Measurements from ENCODE around the gene ZSCAN5B.
"Not testable (repeated sequence)": the region's sequence is repeated elsewhere in the genome, so short reads cannot be mapped to it uniquely, and the experiment has no call there.

Gene ZSCAN5B

DNA sequence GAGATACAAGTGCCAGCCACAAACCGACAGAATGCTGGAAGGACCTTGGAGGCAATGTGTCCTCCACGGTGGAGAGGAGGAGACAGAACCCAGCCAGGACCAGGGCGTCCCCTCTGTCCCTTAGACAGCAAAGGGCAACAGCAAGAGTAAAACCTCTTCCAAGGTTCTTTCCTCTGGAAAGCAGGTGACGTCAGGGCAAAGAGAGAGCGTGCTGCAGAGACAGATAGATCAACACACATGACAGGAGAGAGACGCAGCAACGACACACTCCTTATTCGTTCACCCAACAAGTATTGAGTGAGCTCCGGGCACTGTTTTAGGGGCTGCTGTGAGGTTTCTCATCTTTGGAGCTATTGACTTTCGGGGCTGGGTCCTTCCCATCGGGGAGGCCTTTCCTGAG is 23.0 kb downstream of the ZSCAN5B start:
- DNase-seq, result no peak

- no peak for DNase-seq
Measured at GRCh38 chr19:56174086-56174485, 23.5 kb downstream of the ZSCAN5B start.

DNA sequence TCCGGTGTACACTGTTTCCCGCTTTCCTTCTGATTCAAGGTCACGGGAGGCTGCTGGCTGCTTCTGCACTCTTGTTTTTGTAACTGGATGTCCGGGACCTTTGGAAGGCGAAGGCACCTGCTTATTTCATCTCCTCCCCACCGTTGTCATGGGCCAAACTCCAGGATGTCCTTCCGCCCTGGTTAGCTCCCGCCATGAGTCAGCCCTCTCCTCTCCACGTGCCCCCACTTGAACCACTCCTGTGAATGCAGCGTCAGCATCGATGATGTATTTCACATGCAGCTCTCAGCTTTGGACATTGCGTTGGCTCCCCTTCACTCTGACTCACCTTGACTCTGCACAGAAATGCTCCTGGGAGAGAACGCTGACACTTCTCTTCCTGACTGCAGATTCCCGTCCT is 27.3 kb downstream of the ZSCAN5B start:
- DNase-seq, result no peak

GRCh38 chr19:56167064-56167578 is 30.5 kb downstream of the ZSCAN5B start:
- no peak for DNase-seq

DNA sequence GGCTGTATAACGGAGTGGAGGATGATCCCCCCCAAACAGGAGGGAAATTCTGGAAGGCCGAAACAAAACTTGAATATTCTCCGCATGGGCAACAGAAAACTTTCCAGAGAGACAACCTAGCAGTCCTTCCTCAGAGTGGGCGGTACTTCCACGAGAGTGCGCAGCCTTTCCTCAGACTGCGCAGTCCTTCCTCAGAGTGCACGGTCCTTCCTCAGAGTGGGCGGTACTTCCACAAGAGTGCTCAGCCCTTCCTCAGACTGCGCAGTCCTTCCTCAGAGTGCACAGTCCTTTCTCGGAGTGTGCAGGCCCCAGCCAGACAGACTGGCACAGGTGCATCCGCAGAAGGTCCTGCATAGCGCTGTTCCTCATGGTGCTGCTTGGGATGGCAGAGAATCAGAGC is 34.5 kb downstream of the ZSCAN5B start:
- no peak for DNase-seq

- no peak for DNase-seq
Measured at GRCh38 chr19:56162258-56162657, 35.3 kb downstream of the ZSCAN5B start.

- no peak for DNase-seq
Measured at GRCh38 chr19:56161534-56161933, 36.0 kb downstream of the ZSCAN5B start.

DNA sequence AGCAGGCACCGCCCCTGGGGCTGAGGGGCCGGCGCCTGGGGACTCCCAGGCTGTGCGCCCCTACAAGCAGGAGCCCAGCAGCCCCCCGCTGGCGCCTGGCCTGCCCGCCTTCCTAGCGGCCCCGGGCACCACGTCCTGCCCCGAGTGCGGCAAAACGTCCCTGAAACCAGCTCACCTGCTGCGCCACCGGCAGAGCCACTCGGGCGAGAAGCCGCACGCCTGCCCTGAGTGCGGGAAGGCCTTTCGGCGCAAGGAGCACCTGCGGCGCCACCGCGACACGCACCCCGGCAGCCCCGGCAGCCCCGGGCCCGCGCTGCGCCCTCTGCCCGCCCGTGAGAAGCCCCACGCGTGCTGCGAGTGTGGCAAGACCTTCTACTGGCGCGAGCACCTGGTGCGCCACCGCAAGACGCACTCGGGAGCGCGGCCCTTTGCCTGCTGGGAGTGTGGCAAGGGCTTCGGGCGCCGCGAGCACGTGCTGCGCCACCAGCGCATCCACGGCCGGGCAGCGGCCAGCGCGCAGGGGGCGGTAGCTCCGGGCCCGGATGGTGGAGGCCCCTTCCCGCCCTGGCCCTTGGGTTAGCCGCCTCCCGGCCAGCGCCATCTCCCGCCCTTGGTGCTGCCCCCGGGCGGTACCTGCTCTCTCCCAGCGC is 37.8 kb downstream of the ZSCAN5B start:
- DNase-seq, result no peak

DNA sequence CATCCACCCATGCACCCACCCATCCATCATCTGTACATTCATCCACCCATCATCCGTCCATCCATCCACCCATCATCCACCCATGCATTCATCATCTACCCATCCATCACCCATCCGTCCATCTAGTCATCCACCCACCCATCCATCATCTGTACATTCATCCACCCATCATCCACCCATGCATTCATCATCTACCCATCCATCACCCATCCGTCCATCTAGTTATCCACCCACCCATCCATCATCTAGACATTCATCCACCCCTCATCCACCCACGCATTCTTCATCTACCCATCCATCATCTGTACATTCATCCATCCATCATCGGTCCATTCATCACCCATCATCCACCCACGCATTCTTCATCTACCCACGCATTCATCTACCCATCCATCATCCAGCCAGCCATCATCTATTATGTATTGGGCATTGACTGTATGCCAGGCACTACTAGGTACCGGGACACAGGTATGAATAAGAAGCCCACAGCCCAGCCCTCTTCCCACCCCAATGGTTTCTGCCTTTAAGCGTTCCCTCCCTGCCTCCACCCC is 38.5 kb downstream of the ZSCAN5B start:
- DNase-seq, result no peak

DNA sequence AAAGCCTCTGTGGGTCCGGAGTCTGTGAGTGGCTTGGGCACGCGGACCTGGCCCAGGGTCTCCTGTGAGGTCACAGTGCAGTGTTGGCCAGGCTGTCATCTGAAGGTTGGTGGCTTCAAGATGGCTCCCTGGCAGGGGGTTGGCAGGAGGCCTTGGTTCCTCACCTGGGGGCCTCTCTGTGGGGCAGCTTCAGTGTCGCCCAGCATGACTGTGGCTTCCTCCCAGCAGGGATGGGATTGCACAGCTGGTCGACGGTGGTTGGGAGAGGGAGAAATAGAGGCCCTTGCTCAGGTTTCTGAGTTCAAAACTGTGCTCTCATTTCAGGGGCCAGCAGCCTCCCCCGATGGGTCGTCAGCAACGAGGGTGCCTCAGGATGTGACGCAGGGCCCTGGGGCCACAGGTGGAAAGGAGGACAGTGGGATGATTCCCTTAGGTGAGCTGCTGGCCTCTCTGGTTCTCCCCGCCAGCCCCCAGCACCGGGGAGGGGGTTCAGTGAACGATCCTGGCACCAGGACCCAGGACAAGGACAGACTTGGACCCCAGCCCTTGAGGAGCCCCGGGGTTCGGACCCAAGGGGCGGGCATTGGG is 39.3 kb downstream of the ZSCAN5B start:
- no peak for DNase-seq

DNA sequence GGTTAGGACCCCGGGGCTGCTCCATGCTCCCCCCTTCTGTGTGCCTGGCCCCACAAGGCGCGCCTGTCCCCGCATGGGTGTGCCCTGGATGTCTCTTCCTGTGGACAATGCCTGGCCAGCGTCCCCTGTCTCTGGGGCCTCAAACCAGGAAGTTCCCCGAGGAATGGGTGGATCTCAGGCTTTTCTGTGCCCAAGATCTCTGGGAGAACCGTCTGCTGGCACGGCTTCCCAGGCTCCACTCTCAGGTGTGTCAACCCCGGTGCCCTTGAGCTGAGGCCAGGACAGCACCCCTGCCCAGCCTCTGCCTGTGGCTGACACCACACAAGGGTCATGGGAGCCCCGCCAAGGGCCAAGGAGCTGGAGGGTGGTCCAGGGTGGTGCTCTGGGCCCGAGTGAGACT is 40.8 kb downstream of the ZSCAN5B start:
- no peak for DNase-seq

DNA sequence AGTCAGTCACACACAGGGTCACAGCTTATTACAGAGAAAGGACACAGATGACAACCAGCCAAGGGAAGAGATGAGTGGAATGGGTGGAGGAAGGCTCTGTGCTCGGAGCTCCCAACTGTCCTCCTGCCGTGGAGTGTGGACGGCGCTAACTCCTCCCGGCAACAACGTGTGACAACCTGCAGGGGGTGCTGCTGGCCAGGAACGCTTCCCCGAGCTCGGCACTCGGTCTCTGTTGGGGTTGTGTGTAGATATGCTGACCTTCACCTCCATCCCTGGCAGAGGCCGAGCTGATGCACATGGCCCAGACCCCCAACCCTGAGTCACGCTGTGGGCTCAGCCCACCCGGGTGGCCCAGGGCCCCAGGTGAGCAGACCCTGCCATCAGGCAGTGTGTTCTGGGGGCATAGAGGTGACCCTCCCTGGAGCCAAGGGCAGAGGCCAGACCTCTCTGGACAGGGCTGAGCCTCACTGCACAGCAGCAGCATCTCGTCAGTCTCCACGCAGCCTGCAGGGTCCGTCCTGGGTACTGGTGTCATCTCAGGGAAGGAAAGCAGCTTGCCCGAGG is 42.4 kb downstream of the ZSCAN5B start:
- DNase-seq, result no peak

DNA sequence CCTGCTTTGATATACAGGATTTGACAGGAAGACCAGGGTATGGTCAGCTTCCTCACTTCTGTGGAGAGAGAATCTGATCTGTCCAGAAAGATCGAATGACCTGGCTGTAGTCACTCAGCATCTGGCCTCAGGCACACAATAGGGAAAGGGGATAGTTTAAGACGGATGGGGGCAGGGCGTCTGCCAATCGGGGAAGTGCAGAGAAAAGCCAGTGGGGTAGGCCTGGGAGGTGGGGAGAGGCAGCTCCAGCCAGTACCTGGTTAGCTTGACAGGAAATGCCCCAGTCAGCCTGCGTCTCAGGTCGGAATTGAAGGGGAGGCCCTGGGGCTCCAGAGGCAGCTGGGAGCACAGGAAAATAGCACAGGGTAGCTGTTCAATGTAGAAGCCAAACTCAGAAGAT is 44.1 kb downstream of the ZSCAN5B start:
- no peak for DNase-seq

- DNase-seq, result no peak
Measured at GRCh38 chr19:56152644-56153043, 44.9 kb downstream of the ZSCAN5B start.

DNA sequence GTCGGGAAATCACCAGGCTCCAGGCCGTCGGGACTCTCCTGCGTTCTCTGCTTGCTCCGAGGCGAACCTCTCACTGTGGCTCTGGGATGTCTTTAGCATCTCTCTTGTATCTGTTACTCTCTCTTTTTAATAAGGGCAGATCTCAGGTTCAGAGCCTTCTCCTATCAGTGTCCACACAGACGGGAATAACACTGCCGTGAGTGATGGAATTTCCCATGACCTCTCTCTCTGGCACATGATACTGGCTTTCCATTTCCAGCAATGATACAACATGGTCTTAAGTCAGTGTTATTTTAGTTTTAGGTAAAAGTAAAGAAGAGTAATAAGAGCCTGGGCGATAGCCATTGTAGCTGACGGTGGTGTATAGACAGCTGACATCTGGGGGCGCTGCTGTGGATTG is 47.2 kb downstream of the ZSCAN5B start:
- no peak for DNase-seq

- DNase-seq, result no peak
Measured at GRCh38 chr19:56149656-56150038, 47.9 kb downstream of the ZSCAN5B start.

DNA sequence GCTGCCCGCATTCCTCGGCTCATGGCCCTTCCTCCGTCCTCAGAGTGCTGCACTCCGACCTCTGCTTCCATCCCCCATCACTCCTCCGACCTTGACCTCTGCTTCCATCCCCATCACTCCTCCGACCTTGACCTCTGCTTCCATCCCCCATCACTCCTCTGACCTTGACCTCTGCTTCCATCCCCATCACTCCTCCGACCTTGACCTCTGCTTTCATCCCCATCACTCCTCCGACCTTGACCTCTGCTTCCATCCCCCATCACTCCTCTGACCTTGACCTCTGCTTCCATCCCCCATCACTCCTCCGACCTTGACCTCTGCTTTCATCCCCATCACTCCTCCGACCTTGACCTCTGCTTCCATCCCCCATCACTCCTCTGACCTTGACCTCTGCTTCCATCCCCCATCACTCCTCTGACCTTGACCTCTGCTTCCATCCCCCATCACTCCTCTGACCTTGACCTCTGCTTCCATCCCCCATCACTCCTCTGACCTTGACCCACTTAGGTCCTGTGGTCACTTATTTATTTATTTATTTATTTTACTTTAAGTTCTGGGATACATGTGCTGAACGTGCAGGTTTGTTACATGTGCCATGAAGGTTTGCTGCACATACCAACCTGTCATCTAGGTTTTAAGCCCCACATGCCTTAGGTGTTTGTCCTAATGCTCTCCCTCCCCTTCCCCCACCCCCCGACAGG is 48.5 kb downstream of the ZSCAN5B start:
- not testable (repeated sequence) for DNase-seq

DNA sequence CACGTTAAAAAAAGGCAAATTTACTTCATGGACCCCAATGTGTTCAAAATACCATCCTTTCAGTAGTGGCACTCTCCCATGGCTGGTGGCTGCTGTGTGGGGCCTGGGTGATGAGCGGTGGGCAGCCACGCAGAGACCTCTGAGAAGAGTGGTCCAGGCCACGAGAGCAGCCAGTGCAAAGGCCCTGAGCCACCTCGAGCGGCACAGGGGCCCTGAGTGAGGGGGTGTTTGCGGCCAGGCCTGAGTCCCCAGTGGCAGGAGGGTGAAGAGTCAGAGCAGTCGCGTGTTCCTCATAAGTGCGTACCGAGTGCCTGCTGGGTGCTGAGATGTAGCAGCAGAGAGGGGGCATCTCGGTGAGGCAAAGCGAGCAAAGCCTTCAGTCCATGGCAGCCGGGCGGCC is 49.5 kb downstream of the ZSCAN5B start:
- no peak for DNase-seq

- DNase-seq, result no peak
Measured at GRCh38 chr19:56147307-56147706, 50.3 kb downstream of the ZSCAN5B start.

DNA sequence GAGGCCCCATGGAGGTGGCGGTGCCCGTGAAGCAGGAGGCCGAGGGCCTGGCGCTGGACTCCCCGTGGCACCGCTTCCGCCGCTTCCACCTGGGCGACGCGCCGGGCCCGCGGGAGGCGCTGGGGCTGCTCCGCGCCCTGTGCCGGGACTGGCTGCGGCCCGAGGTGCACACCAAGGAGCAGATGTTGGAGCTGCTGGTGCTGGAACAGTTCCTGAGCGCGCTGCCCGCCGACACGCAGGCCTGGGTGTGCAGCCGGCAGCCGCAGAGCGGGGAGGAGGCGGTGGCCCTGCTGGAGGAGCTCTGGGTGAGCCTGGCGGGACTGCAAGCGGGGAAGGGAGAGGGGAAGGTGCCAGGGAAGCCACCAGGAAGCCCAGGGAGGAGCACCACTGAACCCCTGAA is 50.7 kb downstream of the ZSCAN5B start:
- DNase-seq, result no peak

- no peak for DNase-seq
Measured at GRCh38 chr19:56145698-56146097, 51.9 kb downstream of the ZSCAN5B start.

DNA sequence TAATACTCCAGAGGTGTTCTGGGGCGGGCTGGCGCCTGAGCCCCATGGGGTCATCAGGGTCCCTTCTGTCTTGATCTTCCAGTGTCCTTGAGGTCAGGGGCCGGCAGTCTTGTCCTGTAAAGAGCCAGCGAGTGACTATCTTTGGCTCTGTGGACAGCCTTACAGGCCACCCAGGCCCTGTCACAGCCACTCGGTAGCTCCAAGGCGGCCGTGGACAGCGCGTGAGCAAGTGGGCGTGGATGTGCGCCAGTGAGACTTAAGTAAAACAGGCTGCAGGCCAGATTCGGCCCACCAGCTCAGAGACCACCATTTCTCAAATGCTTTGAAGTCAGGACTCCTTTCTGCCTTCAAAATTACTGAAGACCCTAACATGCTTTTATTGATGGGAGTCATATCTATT is 52.8 kb downstream of the ZSCAN5B start:
- no peak for DNase-seq

- DNase-seq, result no peak
Measured at GRCh38 chr19:56144376-56144775, 53.2 kb downstream of the ZSCAN5B start.

Measured in NCI-H524 treated with DMSO at 0.1 percent for 48 hours (cell line).